GM12864 (cell line): ENCODE results near the gene ADGRF5.
"Not testable (repeated sequence)": the region's sequence is repeated elsewhere in the genome, so short reads cannot be mapped to it uniquely, and the experiment has no call there.

Source experiments
- DNase-seq: peaks from one replicate; pipeline ENCODE4 v3.0.0-alpha.2; 2011; ENCODE audit warnings: low read depth
- H3K4me3 ChIP-seq: 2 replicates; pipeline ENCODE4 v1.5.1; 2011; ENCODE audit warnings: mild to moderate bottlenecking, low read depth, low read length, control low read depth
- TF ChIP-seq, protein P1 (sequence below): IDR thresholded peaks from 2 replicates; pipeline ENCODE4 v1.5.1; 2011; ENCODE audit warnings: low read depth, mild to moderate bottlenecking, moderate library complexity, low read length, control low read depth, inconsistent platforms; ENCODE audit errors: missing control alignments

The ADGRF5 gene

DNA sequence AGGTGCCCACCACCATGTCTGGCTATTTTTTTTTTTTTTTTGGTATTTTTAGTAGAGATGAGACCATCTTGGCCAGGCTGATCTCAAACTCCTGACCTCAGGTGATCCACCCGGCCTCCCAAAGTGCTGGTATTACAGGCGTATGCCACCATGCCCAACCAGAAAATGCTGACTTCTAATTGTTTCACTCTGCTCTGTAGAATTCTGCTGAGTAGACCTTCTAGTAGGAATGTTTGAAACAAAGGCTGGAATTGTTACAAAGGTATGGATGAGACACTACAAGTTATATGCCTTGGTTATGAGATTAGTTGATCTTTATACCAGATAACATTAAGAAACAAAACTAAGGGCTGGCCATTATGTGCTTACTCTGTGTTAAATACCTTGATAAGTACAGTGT is 83.7 kb downstream of the ADGRF5 start:
- no peak for DNase-seq
- H3K4me3 ChIP-seq, result no peak overlapping the region
- TF ChIP-seq, protein P1, sequence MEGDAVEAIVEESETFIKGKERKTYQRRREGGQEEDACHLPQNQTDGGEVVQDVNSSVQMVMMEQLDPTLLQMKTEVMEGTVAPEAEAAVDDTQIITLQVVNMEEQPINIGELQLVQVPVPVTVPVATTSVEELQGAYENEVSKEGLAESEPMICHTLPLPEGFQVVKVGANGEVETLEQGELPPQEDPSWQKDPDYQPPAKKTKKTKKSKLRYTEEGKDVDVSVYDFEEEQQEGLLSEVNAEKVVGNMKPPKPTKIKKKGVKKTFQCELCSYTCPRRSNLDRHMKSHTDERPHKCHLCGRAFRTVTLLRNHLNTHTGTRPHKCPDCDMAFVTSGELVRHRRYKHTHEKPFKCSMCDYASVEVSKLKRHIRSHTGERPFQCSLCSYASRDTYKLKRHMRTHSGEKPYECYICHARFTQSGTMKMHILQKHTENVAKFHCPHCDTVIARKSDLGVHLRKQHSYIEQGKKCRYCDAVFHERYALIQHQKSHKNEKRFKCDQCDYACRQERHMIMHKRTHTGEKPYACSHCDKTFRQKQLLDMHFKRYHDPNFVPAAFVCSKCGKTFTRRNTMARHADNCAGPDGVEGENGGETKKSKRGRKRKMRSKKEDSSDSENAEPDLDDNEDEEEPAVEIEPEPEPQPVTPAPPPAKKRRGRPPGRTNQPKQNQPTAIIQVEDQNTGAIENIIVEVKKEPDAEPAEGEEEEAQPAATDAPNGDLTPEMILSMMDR, result no peak

DNA sequence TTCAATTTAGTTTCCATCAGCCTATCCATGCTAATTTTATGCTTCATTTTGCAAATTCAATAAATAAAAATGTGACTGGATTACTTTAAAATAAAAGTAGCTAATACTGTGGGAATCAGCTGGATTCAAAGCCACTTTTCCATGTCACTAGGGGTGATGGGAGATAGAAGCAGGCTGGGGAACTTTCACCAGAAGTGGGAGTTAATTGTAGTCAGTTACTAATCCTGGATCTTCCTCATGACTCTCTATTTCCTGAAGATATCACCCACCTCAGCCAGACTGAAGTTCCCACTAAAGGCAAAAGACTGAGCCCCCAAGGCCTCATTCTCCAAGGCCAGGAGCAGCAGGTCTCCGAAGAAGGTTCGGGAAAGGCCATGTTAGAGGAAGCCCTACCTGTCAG is 86.7 kb downstream of the ADGRF5 start:
- DNase-seq, H3K4me3 ChIP-seq: not testable (repeated sequence)

DNA sequence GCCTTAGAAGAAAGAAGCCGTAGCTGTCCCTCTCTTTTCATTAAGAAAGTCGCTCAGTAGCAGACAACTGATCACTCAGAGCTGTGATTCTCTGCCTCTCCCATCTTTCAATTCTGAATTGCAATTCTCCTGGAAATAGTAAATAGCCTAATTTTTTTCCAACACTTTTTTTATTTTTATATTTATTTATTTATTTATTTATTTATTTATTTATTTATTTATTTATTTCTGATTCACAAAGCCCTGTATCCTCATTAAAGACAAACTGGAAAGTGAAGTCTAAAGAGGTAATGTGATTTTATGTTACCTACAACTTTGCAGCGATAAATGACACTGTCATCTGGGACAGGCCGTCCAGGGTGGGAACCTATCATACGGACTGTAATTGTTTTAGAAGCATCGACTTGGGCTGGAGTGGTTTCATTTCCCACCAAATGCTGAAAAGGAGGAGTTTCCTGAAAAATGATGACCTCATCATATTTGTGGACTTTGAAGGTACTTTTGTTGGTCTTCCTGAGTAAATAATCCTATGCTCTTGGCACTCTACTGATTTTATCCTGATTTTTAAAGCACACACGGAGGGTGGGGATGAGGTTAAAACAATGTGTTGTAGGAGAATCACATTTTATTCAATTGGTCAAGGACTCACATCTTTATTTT is 87.4 kb downstream of the ADGRF5 start:
- DNase-seq, H3K4me3 ChIP-seq: not testable (repeated sequence)

DNA sequence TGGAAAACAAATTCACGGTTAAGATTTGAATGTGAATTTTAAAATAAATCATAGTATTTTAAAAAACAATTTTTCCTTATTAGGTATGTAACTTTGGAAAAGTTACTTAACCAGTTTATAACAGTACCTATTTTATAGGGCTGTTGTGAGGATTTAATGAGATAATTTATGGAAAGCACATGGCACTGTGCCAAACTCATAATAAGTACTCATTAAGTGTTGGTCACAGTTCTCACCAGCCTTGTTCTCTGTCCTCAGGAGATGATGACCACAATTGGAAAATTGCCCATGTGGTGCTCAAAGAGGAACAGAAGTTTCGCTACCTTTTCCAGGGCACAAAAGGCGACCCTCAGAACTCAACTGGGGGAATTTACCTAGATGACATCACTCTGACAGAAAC is 88.9 kb downstream of the ADGRF5 start:
- DNase-seq, result no peak
- H3K4me3 ChIP-seq, result no peak overlapping the region
- TF ChIP-seq, protein P1, result no peak

DNA sequence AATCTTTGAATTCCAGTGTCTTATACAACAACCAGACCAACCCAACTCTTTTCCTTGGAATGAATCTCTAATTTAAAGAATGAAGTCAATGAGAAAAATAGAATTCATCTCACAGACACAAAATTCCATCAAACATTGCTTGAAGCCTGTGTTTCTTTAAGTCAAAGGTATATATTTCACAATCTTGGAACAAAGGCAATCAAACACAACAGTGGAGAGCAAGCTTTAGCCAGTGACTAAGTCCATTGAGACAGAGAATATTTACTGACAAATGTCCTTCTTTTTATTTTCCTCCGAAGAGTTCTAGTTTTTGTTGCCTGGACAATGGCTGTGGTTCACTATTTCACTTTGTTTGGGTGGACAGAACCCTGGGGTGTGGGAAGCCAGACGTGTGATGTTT is 92.8 kb downstream of the ADGRF5 start:
- TF ChIP-seq, protein P1, result no peak
- DNase-seq, result no peak
- H3K4me3 ChIP-seq, result no peak overlapping the region

DNA sequence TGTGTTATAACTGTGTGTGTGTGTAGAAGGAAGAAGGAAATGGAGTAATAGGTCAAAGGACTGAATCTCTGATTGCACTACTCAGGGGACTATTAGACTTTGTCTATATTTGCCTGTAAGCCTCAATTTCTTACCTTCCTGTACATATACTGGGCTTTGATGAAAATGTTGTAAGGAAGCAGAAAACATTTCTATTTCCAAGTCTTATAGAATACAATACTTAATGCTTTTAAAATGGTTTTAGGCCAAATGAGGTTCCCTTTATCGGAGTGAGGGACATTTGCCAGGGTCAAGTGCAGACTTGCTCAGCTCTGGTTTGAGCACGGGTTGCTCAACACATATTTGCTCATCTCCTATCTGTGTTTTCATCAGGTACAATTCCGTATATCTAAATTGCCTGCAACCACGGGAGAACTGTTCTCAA is 100.3 kb downstream of the ADGRF5 start:
- TF ChIP-seq, protein P1, result no peak
- no peak for DNase-seq
- no peak overlapping the region for H3K4me3 ChIP-seq

DNA sequence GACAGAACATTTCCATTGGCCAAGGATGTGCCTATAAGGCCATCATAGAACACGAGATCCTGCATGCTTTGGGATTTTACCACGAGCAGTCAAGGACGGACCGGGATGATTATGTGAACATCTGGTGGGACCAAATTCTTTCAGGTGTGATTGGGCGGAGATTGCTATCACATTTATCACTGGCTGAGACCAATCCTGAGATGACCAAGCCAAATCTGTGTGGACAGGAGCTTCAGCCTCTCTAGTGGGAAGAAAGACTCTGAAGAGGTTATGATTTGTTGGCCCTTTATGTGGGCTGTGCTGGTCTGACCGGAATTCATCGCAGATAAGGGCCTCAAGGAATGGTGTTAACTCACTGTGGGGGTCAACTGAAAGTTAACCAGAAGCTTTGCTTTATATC is 102.2 kb downstream of the ADGRF5 start:
- no peak for DNase-seq
- no peak overlapping the region for H3K4me3 ChIP-seq
- TF ChIP-seq, protein P1, result no peak

DNA sequence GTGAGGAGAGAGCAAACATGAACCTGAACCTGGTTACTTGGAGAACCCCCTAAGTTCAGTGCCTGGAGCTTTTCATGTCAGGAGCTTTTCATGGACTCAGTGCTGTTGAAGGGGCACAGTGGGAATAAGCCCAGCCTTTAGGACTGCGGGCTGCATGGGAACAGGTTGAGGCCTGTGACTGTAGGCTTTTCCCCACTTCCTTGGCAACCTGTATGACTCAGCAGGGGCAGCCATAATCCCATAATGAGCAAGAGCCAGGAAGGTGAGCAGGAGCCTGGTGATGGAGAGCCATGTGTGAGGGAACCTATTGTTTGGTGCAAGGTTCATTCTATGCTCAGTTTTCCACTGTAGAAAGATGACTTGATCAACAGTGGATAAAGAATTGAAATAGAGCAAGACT is 105.1 kb downstream of the ADGRF5 start:
- no peak for DNase-seq
- H3K4me3 ChIP-seq, result no peak overlapping the region
- TF ChIP-seq, protein P1, result no peak
